MCF 10A (cell line): ENCODE data around the gene C20orf144. TPM values are rescaled to one million over a fixed set of nuclear protein-coding genes. Genes with fewer than 3 reads are reported as not detected.

Experiments
- BruUV-seq: library from RNA; stranded (reverse); fragments of 400-500 nt; replicated peaks from 2 replicates; lab custom pipeline; 2021; lab: Mats Ljungman, UMichigan
- CTCF ChIA-PET: fragments of 300-600 bp; sonication (Branson Sonifier 250); formaldehyde crosslinking; extraction: SDS; loops from one replicate; lab custom pipeline; 2021; ENCODE audit warnings: antibody characterized with exemption, inconsistent platforms; lab: Yijun Ruan, JAX
- POLR2A ChIA-PET: fragments of 300-600, 350-650 bp; sonication (Branson Sonifier 250); formaldehyde crosslinking; extraction: SDS; loops from one replicate; lab custom pipeline; 2020; ENCODE audit warnings: antibody characterized with exemption, inconsistent platforms; lab: Yijun Ruan, JAX
- DNase-seq: peaks from one replicate; pipeline ENCODE4 v3.0.0-alpha.2; 2018; ENCODE audit not compliant: unreplicated experiment
- H3K27ac Mint-ChIP-seq: one replicate; pipeline ENCODE4 v1.8.0; 2022; ENCODE audit warnings: mild to moderate bottlenecking, low read depth, mixed read lengths; ENCODE audit not compliant: unreplicated experiment
- H3K27me3 Mint-ChIP-seq: one replicate; pipeline ENCODE4 v1.8.0; 2022; ENCODE audit warnings: mixed read lengths; ENCODE audit not compliant: insufficient read depth, unreplicated experiment
- H3K36me3 Mint-ChIP-seq: one replicate; pipeline ENCODE4 v1.8.0; 2022; ENCODE audit warnings: mild to moderate bottlenecking, moderate library complexity, mixed read lengths; ENCODE audit not compliant: insufficient read depth, unreplicated experiment
- H3K4me1 Mint-ChIP-seq: one replicate; pipeline ENCODE4 v1.8.0; 2022; ENCODE audit warnings: mixed read lengths; ENCODE audit not compliant: insufficient read depth, unreplicated experiment
- H3K4me3 Mint-ChIP-seq: one replicate; pipeline ENCODE4 v1.8.0; 2022; ENCODE audit warnings: mild to moderate bottlenecking, moderate library complexity, mixed read lengths; ENCODE audit not compliant: unreplicated experiment
- H3K9me3 Mint-ChIP-seq: one replicate; pipeline ENCODE4 v1.8.0; 2022; ENCODE audit warnings: mixed read lengths; ENCODE audit not compliant: unreplicated experiment
- intact Hi-C: fragments of 100-400 bp; cut with micrococcal nuclease; formaldehyde crosslinking; loops from 2 replicates; pipeline ENCODE4 v1.14.1; 2022
- total RNA-seq: library from RNA; stranded (reverse); gene quantifications from 2 replicates; pipeline ENCODE4 v1.2.3, GENCODE V29; 2022
- TF ChIP-seq, protein P1 (sequence below): fragments of 200-600 bp; IDR thresholded peaks from one replicate; pipeline ENCODE4 v1.8.0; 2022; ENCODE audit warnings: antibody characterized with exemption, mild to moderate bottlenecking; ENCODE audit not compliant: unreplicated experiment

C20orf144 gene
- total RNA-seq, 1 experiment from 2014 or later: 0.21 TPM

- CTCF ChIA-PET: interaction anchor here (0.6 kb wide), 1 partner anchor 796 kb away, joined by 4 read pairs; no protein-coding TSS in a partner anchor
- H3K27me3 Mint-ChIP-seq: no peaks in the 10 kb centered on the region
- no peak overlapping the region for H3K27ac Mint-ChIP-seq
- DNase-seq: no peak
- no TSS peak for BruUV-seq
- no peaks in the 10 kb centered on the region for H3K9me3 Mint-ChIP-seq
- peaks cover 65% of the 10 kb centered on the region for H3K36me3 Mint-ChIP-seq
- TF ChIP-seq, protein P1, sequence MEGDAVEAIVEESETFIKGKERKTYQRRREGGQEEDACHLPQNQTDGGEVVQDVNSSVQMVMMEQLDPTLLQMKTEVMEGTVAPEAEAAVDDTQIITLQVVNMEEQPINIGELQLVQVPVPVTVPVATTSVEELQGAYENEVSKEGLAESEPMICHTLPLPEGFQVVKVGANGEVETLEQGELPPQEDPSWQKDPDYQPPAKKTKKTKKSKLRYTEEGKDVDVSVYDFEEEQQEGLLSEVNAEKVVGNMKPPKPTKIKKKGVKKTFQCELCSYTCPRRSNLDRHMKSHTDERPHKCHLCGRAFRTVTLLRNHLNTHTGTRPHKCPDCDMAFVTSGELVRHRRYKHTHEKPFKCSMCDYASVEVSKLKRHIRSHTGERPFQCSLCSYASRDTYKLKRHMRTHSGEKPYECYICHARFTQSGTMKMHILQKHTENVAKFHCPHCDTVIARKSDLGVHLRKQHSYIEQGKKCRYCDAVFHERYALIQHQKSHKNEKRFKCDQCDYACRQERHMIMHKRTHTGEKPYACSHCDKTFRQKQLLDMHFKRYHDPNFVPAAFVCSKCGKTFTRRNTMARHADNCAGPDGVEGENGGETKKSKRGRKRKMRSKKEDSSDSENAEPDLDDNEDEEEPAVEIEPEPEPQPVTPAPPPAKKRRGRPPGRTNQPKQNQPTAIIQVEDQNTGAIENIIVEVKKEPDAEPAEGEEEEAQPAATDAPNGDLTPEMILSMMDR: no peak
- H3K4me3 Mint-ChIP-seq: no peak overlapping the region
- intact Hi-C loops: no loop called here
- no peaks in the 10 kb centered on the region for H3K4me1 Mint-ChIP-seq
- POLR2A ChIA-PET: interaction anchor here (0.9 kb wide), 1 partner anchor 63 kb away, joined by 3 read pairs; no protein-coding TSS in a partner anchor
Observed at GRCh38 chr20:33624399-33624798, 37.7 kb upstream of the C20orf144 start.

DNA sequence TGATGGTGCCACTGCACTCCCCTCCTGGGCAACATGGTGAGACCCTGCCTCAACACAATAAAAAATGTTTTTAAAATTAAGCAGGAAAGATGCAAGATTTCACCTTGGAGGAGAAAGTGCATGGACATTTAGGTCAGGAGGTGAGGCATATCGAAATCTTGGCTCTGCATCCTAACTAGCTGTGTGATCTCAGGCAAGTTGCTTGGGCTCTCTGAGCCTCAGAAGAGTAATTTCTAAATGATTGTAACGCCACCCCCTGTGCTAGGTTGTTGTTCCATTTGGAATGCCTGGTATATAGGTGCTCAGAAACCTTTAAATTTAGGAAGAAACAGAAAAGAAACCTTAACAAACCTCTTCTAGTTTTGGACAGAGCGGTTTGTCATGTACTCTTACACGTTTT is 35.9 kb upstream of the C20orf144 start:
- DNase-seq: no peak
- no peak overlapping the region for H3K4me3 Mint-ChIP-seq
- H3K27me3 Mint-ChIP-seq: no peaks in the 10 kb centered on the region
- TF ChIP-seq, protein P1: no peak
- no TSS peak for BruUV-seq
- H3K36me3 Mint-ChIP-seq: peaks cover 73% of the 10 kb centered on the region
- ChIA-PET CTCF (interaction anchor here (0.7 to 1.2 kb wide), 3 partner anchors 14 to 42 kb away, joined by 3 to 5 read pairs (median 4); no protein-coding TSS in a partner anchor), POLR2A (no interaction called here)
- no peaks in the 10 kb centered on the region for H3K9me3 Mint-ChIP-seq
- H3K4me1 Mint-ChIP-seq: no peaks in the 10 kb centered on the region
- intact Hi-C loops: no loop called here
- no peak overlapping the region for H3K27ac Mint-ChIP-seq

- no peaks in the 10 kb centered on the region for H3K9me3 Mint-ChIP-seq
- intact Hi-C loops: no loop called here
- no TSS peak for BruUV-seq
- no peaks in the 10 kb centered on the region for H3K4me1 Mint-ChIP-seq
- H3K27ac Mint-ChIP-seq: no peak overlapping the region
- TF ChIP-seq, protein P1: no peak
- H3K36me3 Mint-ChIP-seq: peaks cover 69% of the 10 kb centered on the region
- no peaks in the 10 kb centered on the region for H3K27me3 Mint-ChIP-seq
- ChIA-PET CTCF (no interaction called here), POLR2A (no interaction called here)
- no peak overlapping the region for H3K4me3 Mint-ChIP-seq
- DNase-seq: no peak
Observed at GRCh38 chr20:33627577-33628216, 34.4 kb upstream of the C20orf144 start.

- H3K4me1 Mint-ChIP-seq: no peaks in the 10 kb centered on the region
- BruUV-seq: no TSS peak
- ChIA-PET CTCF (interaction anchor here (0.6 kb wide), 1 partner anchor 208 kb away, joined by 4 read pairs; no protein-coding TSS in a partner anchor), POLR2A (no interaction called here)
- intact Hi-C loops: no loop called here
- TF ChIP-seq, protein P1: no peak
- H3K36me3 Mint-ChIP-seq: peaks cover 57% of the 10 kb centered on the region
- H3K4me3 Mint-ChIP-seq: no peak overlapping the region
- DNase-seq: no peak
- H3K27ac Mint-ChIP-seq: no peak overlapping the region
- H3K27me3 Mint-ChIP-seq: no peaks in the 10 kb centered on the region
- H3K9me3 Mint-ChIP-seq: no peaks in the 10 kb centered on the region
Observed at GRCh38 chr20:33629533-33629932, 32.6 kb upstream of the C20orf144 start.
